Measurements from ENCODE around the gene TADA2B. TPM values are rescaled to one million over a fixed set of nuclear protein-coding genes. Genes with fewer than 3 reads are reported as not detected.
A peak's percentile ranks its signal among the peaks of the same experiment; 100 is the strongest.

The TADA2B gene
- polyA plus RNA-seq, 2 of the 4 experiments (the other 2 are of a cell fraction): 6.7 to 10.8 TPM

- ATAC-seq: no peak
- Histone ChIP-seq H3K4me1 (peaks cover 8% of the 10 kb centered on the region; the same call in 2 of the 3 replicates), H3K27ac (peak overlapping the region; percentile 96 to 98), H3K9me3 (no peaks in the 10 kb centered on the region), H3K4me3 (peak overlapping the region; percentile 99), H3K4me2 (peak overlapping the region; percentile 92)
- FAIRE-seq: no peak
- POLR2A ChIA-PET: interaction anchor here (1.0 to 2.9 kb wide), 3 partner anchors 10 to 24 kb away, joined by 4 to 19 read pairs (median 5); partner anchors contain the start of gene GRPEL1
- TF ChIP-seq KDM1A (IDR thresholded peaks at IDR 0.05; ENCODE audit: low read depth): no peak
- no peak for TF ChIP-seq HOXA7 (CRISPR knock-in tag; IDR thresholded peaks at IDR 0.05)
- TF ChIP-seq JUN (IDR thresholded peaks at IDR 0.05): no peak
- no peak for TF ChIP-seq E2F6 (IDR thresholded peaks at IDR 0.05; ENCODE audit: borderline replicate concordance, low read depth)
- no peak for TF ChIP-seq NR3C1 (IDR thresholded peaks at IDR 0.05)
- TF ChIP-seq MAFK (IDR thresholded peaks at IDR 0.05; ENCODE audit: partially characterized antibody): no peak
- no peak for TF ChIP-seq CBX8 (IDR thresholded peaks at IDR 0.05)
- no peak for TF ChIP-seq HMGXB4 (CRISPR knock-in tag; IDR thresholded peaks at IDR 0.05; ENCODE audit: borderline replicate concordance)
- TF ChIP-seq JUNB (IDR thresholded peaks at IDR 0.05): no peak
- no peak for TF ChIP-seq EHF (CRISPR knock-in tag; IDR thresholded peaks at IDR 0.05)
- no peak for TF ChIP-seq BCL3 (IDR thresholded peaks at IDR 0.05)
- TF ChIP-seq CEBPB (IDR thresholded peaks at IDR 0.05): no peak
- no peak for TF ChIP-seq CTCF (IDR thresholded peaks at IDR 0.05)
- TF ChIP-seq PBX3 (IDR thresholded peaks at IDR 0.05): no peak
- TF ChIP-seq TFCP2L1 (CRISPR knock-in tag; IDR thresholded peaks at IDR 0.05): no peak
- no peak for TF ChIP-seq HOXB5 (CRISPR knock-in tag; IDR thresholded peaks at IDR 0.05)
- no peak for TF ChIP-seq ELK1 (IDR thresholded peaks at IDR 0.05; ENCODE audit: low read depth, low read length)
- no peak for TF ChIP-seq GATA3 (IDR thresholded peaks at IDR 0.05; ENCODE audit: borderline replicate concordance)
- no peak for DNase-seq (ENCODE audit: low read depth in 1 of 2, low spot score in 1 of 2)
- WGBS (ENCODE audit: missing lambda C conversion rate): 80% methylated on average over 14 of the region's 29 CpGs
- CTCF ChIA-PET: interaction anchor here (0.7 to 4.3 kb wide), 9 partner anchors 10 to 152 kb away, joined by 3 to 26 read pairs (median 7); no protein-coding TSS in a partner anchor
These were observed 1.2 kb downstream of the TADA2B start for GRCh38 chr4:7044137-7044930.

Measured in A549 (cell line).